Erythroblast (primary cell): ENCODE results near the gene ZC3H11A.
"Not testable (repeated sequence)": the region's sequence is repeated elsewhere in the genome, so short reads cannot be mapped to it uniquely, and the experiment has no call there.

Experiments used
- DNase-seq, 2 experiments: peaks; one replicate each; lab custom pipeline; 2025; lab: John Stamatoyannopoulos, UW
- GATA1 ChIP-seq: IDR thresholded peaks from 2 replicates; pipeline ENCODE4 v1.6.1; 2011; ENCODE audit warnings: low read depth, mild to moderate bottlenecking, control low read depth, low read length, moderate library complexity
- POLR2A ChIP-seq: IDR thresholded peaks from 2 replicates; pipeline ENCODE4 v1.6.1; 2011; ENCODE audit warnings: mild to moderate bottlenecking, low read length

The ZC3H11A gene

DNA sequence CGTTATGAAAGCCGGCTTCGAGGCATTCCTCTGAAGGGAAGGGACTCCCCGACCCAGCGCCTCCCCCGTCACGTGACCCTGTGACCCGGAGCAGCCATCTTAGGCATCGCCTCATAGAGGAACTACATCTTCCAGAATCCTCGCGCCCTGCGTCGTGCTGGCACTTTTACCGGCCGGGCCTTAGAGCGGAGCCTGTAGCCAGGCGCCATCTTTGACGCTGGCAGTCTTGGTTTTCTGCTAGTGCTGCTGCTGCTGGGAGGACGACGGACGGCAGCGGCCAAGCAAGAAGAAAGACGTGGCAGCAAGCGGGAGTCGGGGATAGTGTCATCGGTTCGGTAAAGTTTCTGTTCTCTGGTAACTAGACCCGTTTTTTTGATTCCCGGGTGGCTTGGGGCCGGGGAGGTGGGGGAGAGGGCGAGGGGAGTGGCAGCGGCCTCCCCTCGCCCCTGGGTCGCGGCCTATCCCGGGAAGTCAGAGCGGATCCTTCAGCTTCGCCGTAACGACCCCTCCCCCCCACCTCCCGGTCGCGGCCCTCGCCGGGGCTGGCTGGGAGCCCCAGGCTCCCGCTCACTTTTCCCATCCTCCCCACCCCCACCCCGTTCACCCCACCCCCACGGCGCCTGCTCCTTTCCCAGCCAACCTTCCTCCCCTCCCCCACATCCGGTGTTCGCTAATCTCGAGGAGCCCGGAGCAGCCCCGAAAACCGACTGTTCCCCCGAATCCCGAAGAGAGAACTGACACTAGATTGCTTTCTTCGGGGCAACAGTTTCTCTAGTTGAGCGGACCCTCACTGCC lies at the start of gene ZC3H11A, which contains the start of gene ZBED6:
Gene ZC3H11A (plus strand): TSS at position 183 of the 795 bp plus-strand sequence. CDS start 21,448 bp downstream, outside the sequence.
Gene ZBED6 (plus strand): TSS at position 183 of the 795 bp plus-strand sequence. CDS start 1,900 bp downstream, outside the sequence.
- TF ChIP-seq POLR2A (peak; percentile 66), GATA1 (no peak)
- DNase-seq = peak; percentile 98

- no peak for DNase-seq
- no peak for TF ChIP-seq POLR2A
- no peak for TF ChIP-seq GATA1
Observed at GRCh38 chr1:203746281-203746680, 49.1 kb upstream of the ZC3H11A start.

DNA sequence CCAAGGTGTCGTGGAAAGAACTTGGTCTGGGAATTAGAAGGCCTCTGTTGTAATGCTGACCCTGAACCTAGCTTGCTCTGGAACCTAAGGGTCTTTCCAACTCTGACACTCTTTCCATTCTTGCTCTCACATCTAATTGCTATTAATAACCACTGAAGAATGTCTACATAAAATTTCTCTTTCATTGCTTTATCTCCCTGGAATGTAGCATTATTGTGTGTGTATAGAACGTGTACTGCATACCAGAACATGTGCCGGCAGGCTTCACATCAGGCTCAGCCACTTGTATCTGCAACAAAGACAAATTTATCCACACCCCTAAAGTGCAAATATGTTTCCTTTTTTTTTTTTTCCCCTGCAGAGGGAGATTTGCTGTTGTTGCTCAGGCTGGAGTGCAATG lies 44.4 kb upstream of the ZC3H11A start:
- TF ChIP-seq GATA1 (no peak), POLR2A (no peak)
- DNase-seq = no peak

DNA sequence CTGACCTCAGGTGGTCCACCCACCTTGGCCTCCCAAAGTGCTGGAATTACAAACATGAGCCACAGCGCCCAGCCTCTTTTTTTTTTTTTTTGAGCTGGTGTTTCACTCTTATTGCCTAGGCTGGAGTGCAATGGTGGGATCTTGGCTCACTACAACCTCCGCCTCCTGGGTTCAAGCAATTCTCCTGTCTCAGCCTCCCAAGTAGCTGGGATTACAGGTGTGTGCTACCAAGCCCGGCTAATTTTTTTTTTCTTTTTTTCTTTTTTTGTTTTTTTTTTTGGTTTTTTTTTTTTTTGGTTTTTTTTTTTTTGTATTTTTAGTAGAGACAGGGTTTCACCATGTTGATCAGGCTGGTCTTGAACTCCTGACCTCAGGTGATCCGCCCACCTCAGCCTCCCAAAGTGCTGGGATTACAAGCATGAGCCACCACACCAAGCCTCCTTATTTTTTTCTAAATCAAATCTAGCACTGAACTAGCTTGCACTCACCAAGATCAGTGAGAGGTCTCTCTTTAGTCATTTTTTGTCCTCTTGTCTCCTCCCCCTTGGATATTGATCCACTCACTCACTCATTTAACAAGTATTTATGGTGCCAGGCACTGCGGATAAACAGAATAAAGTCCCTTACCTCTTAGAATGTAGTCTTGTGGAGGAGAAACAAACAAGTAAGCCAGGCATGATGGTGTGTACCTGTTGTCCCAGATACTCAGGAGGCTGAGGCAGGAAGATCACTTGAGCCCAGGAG lies 43.6 kb upstream of the ZC3H11A start:
- not testable (repeated sequence) for DNase-seq

DNA sequence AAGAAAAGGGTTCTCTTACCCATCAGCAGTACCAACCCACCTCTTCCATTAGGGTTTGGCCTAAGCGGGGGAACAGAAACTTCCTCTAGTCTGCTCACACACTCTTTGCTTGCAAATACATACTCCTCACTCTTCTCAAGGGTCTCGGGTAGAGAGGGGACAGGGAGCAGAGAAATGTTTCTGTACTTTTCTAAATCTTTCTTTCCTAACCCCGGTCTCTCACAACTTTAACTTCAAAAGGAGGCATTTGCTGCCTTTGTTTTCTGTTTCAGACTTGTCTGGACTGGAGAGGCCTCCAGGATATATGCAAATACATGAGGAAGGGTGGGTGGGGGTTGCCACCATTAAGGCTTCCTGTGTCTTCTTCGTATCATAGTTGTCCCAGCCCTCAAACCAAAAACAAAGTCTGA lies 41.0 kb upstream of the ZC3H11A start:
- TF ChIP-seq GATA1 = no peak
- TF ChIP-seq POLR2A = no peak
- DNase-seq = no peak

- DNase-seq = no peak
- TF ChIP-seq POLR2A = no peak
- no peak for TF ChIP-seq GATA1
Observed at GRCh38 chr1:203756036-203756435, 39.4 kb upstream of the ZC3H11A start.

DNA sequence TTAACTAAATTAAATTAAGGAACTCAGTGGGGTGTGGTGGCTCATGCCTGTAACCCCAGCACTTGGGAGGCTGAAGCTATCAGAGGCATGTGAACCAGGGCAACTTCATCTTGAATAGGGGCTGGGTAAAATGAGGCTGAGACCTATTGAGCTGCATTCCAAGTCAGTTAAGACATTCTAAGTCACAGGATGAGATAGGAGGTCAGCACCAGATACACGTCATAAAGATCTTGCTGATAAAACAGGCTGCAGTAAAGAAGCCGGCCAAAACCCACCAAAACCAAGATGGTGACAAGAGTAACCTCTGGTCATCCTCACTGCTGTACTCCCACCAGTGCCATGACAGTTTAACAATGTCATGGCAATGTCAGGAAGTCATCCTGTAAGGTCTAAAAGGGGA lies 36.7 kb upstream of the ZC3H11A start:
- DNase-seq = peak in 1 of 2 experiments; percentile 12

GRCh38 chr1:203760506-203760905 lies 34.9 kb upstream of the ZC3H11A start:
- TF ChIP-seq POLR2A = no peak
- no peak for TF ChIP-seq GATA1
- no peak for DNase-seq

GRCh38 chr1:203761958-203762357 lies 33.5 kb upstream of the ZC3H11A start:
- DNase-seq = not testable (repeated sequence)

GRCh38 chr1:203763505-203763904 lies 31.9 kb upstream of the ZC3H11A start:
- no peak for DNase-seq
- no peak for TF ChIP-seq POLR2A
- no peak for TF ChIP-seq GATA1

DNA sequence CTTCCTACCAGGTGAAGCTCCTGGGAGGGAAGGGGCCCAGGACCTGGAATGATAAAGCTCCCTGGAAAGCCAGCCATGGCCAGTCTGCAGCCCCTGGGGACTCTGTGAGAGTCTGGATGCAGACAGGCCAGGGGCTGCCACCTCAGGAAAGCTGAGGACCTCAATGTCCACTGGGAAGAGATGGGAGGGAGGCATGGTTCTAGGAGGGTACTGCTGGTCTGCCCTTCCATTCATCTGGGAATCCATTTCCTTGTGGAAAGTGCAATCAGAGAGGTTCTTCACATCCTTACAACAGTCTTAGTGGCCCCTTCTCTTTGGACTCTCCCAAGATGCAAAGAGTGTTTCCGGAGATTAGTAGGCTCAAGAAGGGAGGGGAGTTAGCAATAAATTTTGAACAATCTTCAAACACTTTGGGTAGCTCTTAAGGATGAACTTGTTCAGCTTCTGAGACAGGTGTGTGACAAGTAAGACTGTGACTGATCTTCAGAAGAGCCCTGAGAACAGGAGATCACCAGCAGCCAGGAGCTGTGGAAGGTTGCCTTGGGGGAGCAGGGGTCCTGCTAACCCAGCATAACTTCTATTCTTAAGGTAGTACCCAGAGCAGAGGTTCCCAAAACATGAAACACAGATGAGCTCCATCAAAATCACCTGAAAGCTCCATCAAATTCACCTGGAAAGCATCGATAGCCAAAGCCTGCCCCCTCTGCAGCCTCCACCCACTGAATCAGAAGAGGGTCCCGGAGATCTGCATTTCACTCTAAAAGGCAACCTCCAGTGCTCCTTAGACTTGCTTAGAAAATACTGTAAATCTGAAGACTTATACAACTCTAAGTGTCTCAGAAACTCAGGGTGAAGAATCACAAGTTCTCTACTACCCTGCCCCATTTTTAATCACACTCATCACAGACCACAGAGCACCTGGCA lies 31.1 kb upstream of the ZC3H11A start:
- no peak for DNase-seq
- TF ChIP-seq GATA1 = no peak
- TF ChIP-seq POLR2A = no peak

DNA sequence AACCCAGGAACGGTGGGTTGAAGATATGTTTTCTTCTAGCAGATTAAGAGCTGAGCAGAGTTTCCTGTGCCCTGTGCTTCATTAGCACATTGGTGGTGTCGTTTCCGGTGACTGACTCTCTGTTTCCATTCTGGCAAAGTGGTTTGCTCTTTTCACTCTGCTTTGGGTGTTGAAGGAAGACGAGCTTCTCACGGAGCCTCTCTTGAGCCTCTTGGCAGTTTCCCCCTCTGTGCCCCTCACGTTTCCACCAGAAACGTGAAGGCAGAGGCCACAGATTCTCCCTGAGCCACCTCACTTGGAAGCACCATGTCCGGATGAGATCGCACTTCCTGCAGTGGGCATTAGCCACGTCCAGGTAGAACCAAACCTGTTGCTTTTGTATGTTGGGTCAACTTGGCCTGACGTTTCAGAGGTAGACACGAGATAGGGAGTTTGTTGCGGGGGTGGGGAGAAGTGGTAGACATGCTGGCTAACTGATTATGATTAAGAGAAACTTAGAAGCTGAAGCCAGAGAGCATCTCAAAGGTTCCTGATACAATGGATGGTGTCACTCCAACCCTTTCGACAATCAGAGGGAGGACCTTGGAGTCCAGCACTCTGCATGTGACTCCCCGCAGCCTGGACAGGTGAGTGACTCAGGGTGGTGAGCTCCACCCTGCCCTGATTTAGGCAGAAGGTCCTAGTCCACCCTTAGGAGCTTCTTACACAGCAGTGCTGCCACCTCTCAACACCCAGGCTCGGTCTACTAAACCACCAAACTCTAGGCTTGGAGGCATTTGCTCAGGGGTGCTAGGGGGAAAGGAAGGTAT lies 30.2 kb upstream of the ZC3H11A start, which contains the start of gene LAX1:
Gene LAX1 (plus strand): TSS at position 155 of the 809 bp plus-strand sequence. CDS start 383 bp downstream, at position 538.
- no peak for DNase-seq
- no peak for TF ChIP-seq GATA1
- TF ChIP-seq POLR2A = peak; percentile 47

DNA sequence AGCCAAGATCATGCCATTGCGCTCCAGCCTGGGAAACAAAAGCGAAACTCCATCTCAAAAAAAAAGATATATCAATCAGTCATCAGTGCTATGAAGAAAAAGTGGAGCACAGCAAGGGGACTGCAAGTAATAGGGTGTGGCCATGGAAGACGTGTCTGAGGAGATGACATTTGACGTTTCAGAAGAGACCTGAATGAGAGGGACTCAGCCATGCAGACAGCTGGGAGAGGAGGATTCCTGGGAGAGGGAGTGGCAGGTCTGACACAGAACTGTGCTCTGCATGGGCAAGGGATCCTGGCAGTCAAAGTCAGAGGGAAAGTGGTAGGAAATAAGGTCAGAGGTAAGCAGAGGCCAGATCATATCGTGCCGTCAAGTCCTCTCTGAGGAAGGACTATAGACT lies 27.2 kb upstream of the ZC3H11A start:
- DNase-seq = no peak
- TF ChIP-seq POLR2A = no peak
- no peak for TF ChIP-seq GATA1
